Kidney (tissue), 22 donors: Measurements from ENCODE around the gene RAB40A. TPM values are rescaled to one million over a fixed set of nuclear protein-coding genes. Genes with fewer than 3 reads are reported as not detected.

ENCODE experiments used
- DNase-seq, 5 donors: peaks; one replicate each; pipeline ENCODE4 v3.0.0-alpha.2; 2013 to 2020
- FAIRE-seq: peaks from 2 replicates; lab custom pipeline; 2012; peaks lifted over from hg19 to GRCh38; lab: Jason Lieb, UNC
- H3K27ac ChIP-seq, 2 donors: one replicate each; pipeline ENCODE4 v1.7.0; 2013; ENCODE audit warnings: low read depth in 2 of 2, low read length in 2 of 2, inconsistent platforms in 1 of 2
- H3K27me3 ChIP-seq: one replicate; pipeline ENCODE4 v1.7.1; 2013; ENCODE audit warnings: low read length, inconsistent platforms; ENCODE audit not compliant: control insufficient read depth, insufficient read depth
- H3K36me3 ChIP-seq, 3 donors: one replicate each; pipeline versions ENCODE4 v1.7.0 to v1.7.1; 2013; ENCODE audit warnings: low read length in 3 of 3, control low read depth in 1 of 3, inconsistent platforms in 1 of 3; ENCODE audit not compliant: insufficient read depth in 3 of 3, control insufficient read depth in 2 of 3
- H3K4me1 ChIP-seq, 3 donors: one replicate each; pipeline versions ENCODE4 v1.7.0 to v1.7.1; 2013; ENCODE audit warnings: low read length in 3 of 3, inconsistent platforms in 1 of 3, low read depth in 1 of 3; ENCODE audit not compliant: control insufficient read depth in 2 of 3, insufficient read depth in 2 of 3
- H3K4me3 ChIP-seq, 3 donors: one replicate each; pipeline versions ENCODE4 v1.7.0 to v1.8.1; 2013; ENCODE audit warnings: low read length in 3 of 3, control low read depth in 1 of 3, inconsistent platforms in 1 of 3
- H3K9ac ChIP-seq, 3 donors: one replicate each; pipeline versions ENCODE4 v1.7.0 to v1.7.1; 2013; ENCODE audit warnings: low read length in 3 of 3, control low read depth in 1 of 3, inconsistent platforms in 1 of 3
- H3K9me3 ChIP-seq, 3 donors: one replicate each; pipeline versions ENCODE4 v1.7.0 to v1.7.1; 2013; ENCODE audit warnings: low read length in 3 of 3, control low read depth in 1 of 3, inconsistent platforms in 1 of 3; ENCODE audit not compliant: control insufficient read depth in 2 of 3, insufficient read depth in 1 of 3
- CTCF ChIP-seq: IDR thresholded peaks from 3 replicates; pipeline ENCODE4 v1.5.1; 2012; ENCODE audit warnings: mild to moderate bottlenecking, moderate library complexity, borderline replicate concordance; ENCODE audit not compliant: insufficient read depth; ENCODE audit errors: extremely low read depth
- intact Hi-C: fragments of 100-400 bp; cut with DNase I; formaldehyde crosslinking; loops from one replicate; pipeline ENCODE4 v1.11.1; 2022
- long read RNA-seq, 10 donors: library from polyadenylated mRNA in 1 of 10; unstranded in 1 of 10; transcript quantifications; one replicate each; pipeline ENCODE4 v2.0.0 and lab custom pipeline, GENCODE V29; 2021 to 2026
- polyA plus RNA-seq: library from polyadenylated mRNA; stranded (reverse); fragments of 350-450 nt; fragmentation: Illumina TruSeq; extraction: RNeasy Lipid Tissue Mini Kit (QIAGEN cat#74804); gene quantifications from one replicate; pipeline ENCODE4 v1.2.3, GENCODE V29; 2014; ENCODE audit warnings: low read depth, low replicate concordance; ENCODE audit not compliant: insufficient read depth
- total RNA-seq: library from RNA; stranded (reverse); fragmentation: NEBNext Ultra II Directional; extraction: Animal tissue kit (Norgen Biotek cat#: 25700); gene quantifications from one replicate; pipeline ENCODE4 v1.2.1, GENCODE V29; 2021
- donor health status: control.
- donor health status: control.
- donor health status: control.
- donor health status: control.
- donor health status: control.
- donor health status: DM: yes; HTN: yes; CAD: no.
- donor health status: Normal renal cell carcinoma (clear cell type).

The RAB40A gene
- total RNA-seq (1.4 TPM), polyA plus RNA-seq (not detected)
- long read RNA-seq, donor 1, partial matches to known transcripts = 46 of 263 reads
- long read RNA-seq, donor 1, other reads (novel, unspliced or antisense) = 216 of 263 reads
- long read RNA-seq, donor 2, partial matches to known transcripts = 18 of 50 reads
- long read RNA-seq, donor 2, other reads (novel, unspliced or antisense) = 28 of 50 reads
- long read RNA-seq, donor 3, partial matches to known transcripts = 0 of 3 reads
- long read RNA-seq, donor 3, other reads (novel, unspliced or antisense) = 0 of 3 reads
- long read RNA-seq, donor 4, partial matches to known transcripts = 0 of 2 reads
- long read RNA-seq, donor 4, other reads (novel, unspliced or antisense) = 0 of 2 reads
- long read RNA-seq, donor 5 = 0 reads
- long read RNA-seq, donor 6, partial matches to known transcripts = 0 of 3 reads
- long read RNA-seq, donor 6, other reads (novel, unspliced or antisense) = 0 of 3 reads
- long read RNA-seq, donor 7 = 0 reads
- long read RNA-seq, donor 8, transcript RAB40A-202 (1 exons, 3,126 nt) = major isoform, 6 of 127 reads
- long read RNA-seq, donor 8, partial matches to known transcripts = 64 of 127 reads
- long read RNA-seq, donor 8, other reads (novel, unspliced or antisense) = 57 of 127 reads
- long read RNA-seq, donor 9, partial matches to known transcripts = 0 of 1 reads
- long read RNA-seq, donor 9, other reads (novel, unspliced or antisense) = 0 of 1 reads
- long read RNA-seq, donor 10, partial matches to known transcripts = 0 of 3 reads
- long read RNA-seq, donor 10, other reads (novel, unspliced or antisense) = 0 of 3 reads

- FAIRE-seq (no peak), DNase-seq (no peak)
- TF ChIP-seq CTCF = no peak
- H3K27ac ChIP-seq = no peak within 1 kb of the TSS
- H3K9me3 ChIP-seq = no peaks in the 10 kb centered on the region
- no peaks in the 10 kb centered on the region for H3K36me3 ChIP-seq
- no peak within 1 kb of the TSS for H3K4me3 ChIP-seq
- intact Hi-C loops = no loop called here
- no peak within 1 kb of the TSS for H3K9ac ChIP-seq
- H3K4me1 ChIP-seq = no peaks in the 10 kb centered on the region
- no peaks in the 10 kb centered on the region for H3K27me3 ChIP-seq
Observed at GRCh38 chrX:103519389-103519788, at the start of gene RAB40A. RAB40A (minus strand) TSS chrX:103519489; CDS start chrX:103500756, 18,733 bp downstream.

- H3K9me3 ChIP-seq = no peaks in the 10 kb centered on the region
- no peak overlapping the region for H3K4me3 ChIP-seq
- no peaks in the 10 kb centered on the region for H3K27me3 ChIP-seq
- H3K27ac ChIP-seq = no peak overlapping the region
- no peak overlapping the region for H3K9ac ChIP-seq
- no peak for TF ChIP-seq CTCF
- H3K4me1 ChIP-seq = no peaks in the 10 kb centered on the region
- DNase-seq (no peak), FAIRE-seq (peak; percentile 13)
- intact Hi-C loops = no loop called here
- no peaks in the 10 kb centered on the region for H3K36me3 ChIP-seq
Observed at GRCh38 chrX:103565752-103566151, 46.5 kb upstream of the RAB40A start.

GRCh38 chrX:103565197-103565596 is 45.9 kb upstream of the RAB40A start:
- no peak overlapping the region for H3K9ac ChIP-seq
- H3K4me3 ChIP-seq = no peak overlapping the region
- no peak for DNase-seq
- intact Hi-C loops = no loop called here
- no peak overlapping the region for H3K27ac ChIP-seq
- no peaks in the 10 kb centered on the region for H3K27me3 ChIP-seq
- H3K9me3 ChIP-seq = no peaks in the 10 kb centered on the region
- no peaks in the 10 kb centered on the region for H3K4me1 ChIP-seq
- FAIRE-seq = no peak
- TF ChIP-seq CTCF = no peak
- no peaks in the 10 kb centered on the region for H3K36me3 ChIP-seq
